K562 (cell line): ENCODE results near the gene SLC38A10. TPM values are rescaled to one million over a fixed set of nuclear protein-coding genes. Genes with fewer than 3 reads are reported as not detected.
A peak's percentile ranks its signal among the peaks of the same experiment; 100 is the strongest.

Source experiments
- ELK3 ChIP-seq: fragments of 450-650 bp; formaldehyde crosslinking; IDR thresholded peaks from 2 replicates; pipeline ENCODE4 v1.4.0; 2020; ENCODE audit warnings: mild to moderate bottlenecking
- MTA3 ChIP-seq: fragments of 450-650 bp; formaldehyde crosslinking; IDR thresholded peaks from 2 replicates; pipeline ENCODE4 v1.6.1; 2017; ENCODE audit warnings: mild to moderate bottlenecking, borderline replicate concordance
- MXD1 ChIP-seq: fragments of 250-450 bp; sonication (Bioruptor Pico); IDR thresholded peaks from 2 replicates; pipeline ENCODE4 v1.8.0; 2021; ENCODE audit warnings: borderline replicate concordance, mild to moderate bottlenecking, moderate library complexity; ENCODE audit not compliant: poor library complexity, severe bottlenecking
- NFIC ChIP-seq: fragments of 450-650 bp; IDR thresholded peaks from 2 replicates; pipeline ENCODE4 v1.6.1; 2017; ENCODE audit warnings: mild to moderate bottlenecking, inconsistent platforms
- PHF20 ChIP-seq: fragments of 450-650 bp; IDR thresholded peaks from 2 replicates; pipeline ENCODE4 v1.6.1; 2018; ENCODE audit not compliant: partially characterized antibody
- PRPF4 ChIP-seq: fragments of 200-400 bp; formaldehyde crosslinking; IDR thresholded peaks from one replicate; pipeline ENCODE4 v1.6.1; 2017; ENCODE audit warnings: low read length, low read depth, mild to moderate bottlenecking; ENCODE audit not compliant: insufficient read depth, poor library complexity, severe bottlenecking
- TBP ChIP-seq: optimal IDR thresholded peaks from 2 replicates; pipeline ENCODE3; 2011; ENCODE audit warnings: low read depth, low read length, improper control_type of control experiment
- XRCC5 ChIP-seq: fragments of 200-400 bp; formaldehyde crosslinking; IDR thresholded peaks from 2 replicates; pipeline ENCODE4 v1.6.1; 2017; ENCODE audit warnings: low read depth, mild to moderate bottlenecking, low read length
- ZNF318 ChIP-seq, 2 experiments: fragments of 450-650 bp; IDR thresholded peaks; 2 replicates each; pipeline ENCODE4 v1.6.1; 2016; ENCODE audit warnings: mild to moderate bottlenecking in 2 of 2, borderline replicate concordance in 1 of 2, low read depth in 1 of 2, moderate library complexity in 1 of 2
- polyA plus RNA-seq, 8 experiments: library from polyadenylated mRNA; depleted of rRNA in 4 of 8; stranded (reverse) in 5 of 8; unstranded in 3 of 8; fragments of >200 nt; fragmentation: Nextera tagmentation in 2 of 8; fragmentation: Illumina TruSeq in 1 of 8; extraction: Ambion mirVana in 2 of 8; extraction: Trizol in 1 of 8; gene quantifications; 2 replicates each; pipeline versions ENCODE4 v1.2.1 to v1.2.3, GENCODE V29; 2011 to 2014; ENCODE audit warnings: inconsistent platforms in 1 of 8, missing spikeins in 1 of 8
- total RNA-seq, 7 experiments: library from RNA; depleted of rRNA in 6 of 7; stranded (reverse); fragments of >200 nt in 6 of 7; fragmentation: Illumina TruSeq in 2 of 7; extraction: Trizol in 2 of 7; gene quantifications; 2 replicates each; pipeline versions ENCODE4 v1.2.1 to v1.2.3, GENCODE V29; 2011 to 2021; ENCODE audit warnings: low replicate concordance in 1 of 7
- TF ChIP-seq, protein P1 (sequence below), 2 experiments: IDR thresholded peaks; 2 replicates each; pipeline ENCODE4 v1.6.1; 2011; ENCODE audit warnings: borderline replicate concordance in 1 of 2, control low read depth in 1 of 2, low read depth in 1 of 2, low read length in 1 of 2, mild to moderate bottlenecking in 1 of 2, mixed read lengths in 1 of 2, moderate library complexity in 1 of 2; ENCODE audit not compliant: insufficient read depth in 1 of 2, insufficient read length in 1 of 2, poor library complexity in 1 of 2, severe bottlenecking in 1 of 2; ENCODE audit errors: extremely low read depth in 1 of 2
- TF ChIP-seq, protein P2 (sequence below): sonication (generic); formaldehyde crosslinking; IDR thresholded peaks from 2 replicates; pipeline ENCODE4 v1.5.0; 2020; ENCODE audit warnings: missing genetic modification reagents

SLC38A10 gene
- total and polyA plus RNA-seq, 9 of the 15 experiments (the other 6 are each of a cell fraction or from before 2014, with no cell fraction given) = 0.45 to 54.2 (median 13.8) TPM

DNA sequence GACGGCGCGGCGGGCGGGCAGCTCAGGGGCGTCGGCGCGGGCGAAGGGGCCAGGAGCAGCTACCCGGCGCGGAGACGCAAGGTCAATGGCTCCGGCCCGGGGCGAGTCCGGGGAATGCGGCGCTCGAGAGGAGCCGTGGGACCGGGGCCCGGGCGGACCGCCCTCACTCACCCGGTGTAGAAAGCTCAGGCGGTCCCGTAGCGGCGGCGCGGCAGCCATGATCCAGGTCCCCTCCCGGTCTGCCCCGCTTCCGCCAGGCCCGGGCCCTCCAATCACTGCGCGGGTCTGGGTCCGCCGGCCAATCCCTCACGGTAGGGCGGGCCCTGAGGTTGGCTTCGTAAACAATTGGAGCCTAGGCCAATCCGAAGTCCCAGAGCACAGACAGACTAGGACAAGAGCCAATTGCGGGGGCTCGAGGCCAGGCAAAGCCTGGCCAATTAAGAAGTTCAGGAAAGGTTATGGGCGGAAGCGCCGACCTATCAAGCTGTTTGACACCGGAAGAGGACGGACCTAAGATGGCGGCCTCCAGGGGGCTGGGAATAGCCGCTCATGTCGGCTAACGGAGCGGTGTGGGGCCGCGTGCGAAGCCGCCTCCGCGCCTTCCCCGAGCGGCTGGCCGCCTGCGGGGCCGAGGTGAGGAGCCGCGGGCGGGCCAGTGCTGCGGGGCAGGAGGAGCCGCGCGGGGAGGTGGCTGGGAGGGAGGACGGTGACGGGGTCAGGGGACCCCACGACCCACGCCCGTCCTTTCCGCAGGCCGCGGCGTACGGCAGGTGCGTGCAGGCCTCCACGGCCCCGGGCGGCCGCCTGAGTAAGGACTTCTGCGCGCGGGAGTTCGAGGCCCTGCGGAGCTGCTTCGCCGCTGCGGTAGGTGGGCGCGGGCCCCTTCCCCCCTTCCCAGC is 56.0 kb downstream of the SLC38A10 start, which contains the start of the genes NDUFAF8 and TEPSIN (continued):
- TF ChIP-seq ZNF318 (IDR thresholded peaks at IDR 0.05; ENCODE audit: borderline replicate concordance in 1 of 2, low read depth in 1 of 2) = no peak
- TF ChIP-seq NFIC = no peak
- TF ChIP-seq, protein P1, sequence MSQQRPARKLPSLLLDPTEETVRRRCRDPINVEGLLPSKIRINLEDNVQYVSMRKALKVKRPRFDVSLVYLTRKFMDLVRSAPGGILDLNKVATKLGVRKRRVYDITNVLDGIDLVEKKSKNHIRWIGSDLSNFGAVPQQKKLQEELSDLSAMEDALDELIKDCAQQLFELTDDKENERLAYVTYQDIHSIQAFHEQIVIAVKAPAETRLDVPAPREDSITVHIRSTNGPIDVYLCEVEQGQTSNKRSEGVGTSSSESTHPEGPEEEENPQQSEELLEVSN (IDR thresholded peaks at IDR 0.05; ENCODE audit: borderline replicate concordance in 1 of 2, extremely low read depth in 1 of 2, insufficient read depth in 1 of 2, insufficient read length in 1 of 2, low read depth in 1 of 2, low read length in 1 of 2, poor library complexity in 1 of 2, severe bottlenecking in 1 of 2) = peak; percentile 18 to 47
- peak; percentile 79 for TF ChIP-seq MXD1
- TF ChIP-seq PRPF4 = no peak
- 0 out of 2 replicates have a peak, but pooled peaks have one; percentile 35 for TF ChIP-seq XRCC5
- TF ChIP-seq TBP = peak; percentile 51
- TF ChIP-seq PHF20 = peak; percentile 81
- TF ChIP-seq, protein P2, sequence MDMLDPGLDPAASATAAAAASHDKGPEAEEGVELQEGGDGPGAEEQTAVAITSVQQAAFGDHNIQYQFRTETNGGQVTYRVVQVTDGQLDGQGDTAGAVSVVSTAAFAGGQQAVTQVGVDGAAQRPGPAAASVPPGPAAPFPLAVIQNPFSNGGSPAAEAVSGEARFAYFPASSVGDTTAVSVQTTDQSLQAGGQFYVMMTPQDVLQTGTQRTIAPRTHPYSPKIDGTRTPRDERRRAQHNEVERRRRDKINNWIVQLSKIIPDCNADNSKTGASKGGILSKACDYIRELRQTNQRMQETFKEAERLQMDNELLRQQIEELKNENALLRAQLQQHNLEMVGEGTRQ (CRISPR knock-in tag) = no peak
- TF ChIP-seq MTA3 = peak; percentile 90; the same call in 1 of the 2 replicates
- TF ChIP-seq ELK3 (CRISPR knock-in tag) = 0 out of 2 replicates have a peak, but pooled peaks have one; percentile 10
